ENCODE data around the gene RXRG.

DNA sequence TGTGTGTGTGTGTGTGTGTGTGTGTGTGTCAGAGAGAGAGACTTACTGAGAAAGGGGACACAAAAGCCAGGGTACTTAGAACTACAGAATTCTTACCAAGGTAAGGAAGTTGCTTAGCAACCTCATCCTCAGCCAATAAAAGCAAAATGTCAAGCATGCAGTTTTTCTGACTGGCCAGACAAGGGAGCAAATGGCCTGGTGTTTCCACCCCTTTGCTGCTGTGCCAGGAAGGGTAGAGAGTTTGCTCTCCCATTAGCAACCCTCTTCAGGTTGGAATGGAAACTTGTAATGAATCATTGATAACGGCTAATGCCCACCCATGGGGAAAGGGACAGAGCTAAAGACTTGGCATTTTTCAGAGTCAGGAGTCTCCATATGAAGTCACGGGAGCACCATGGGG, 10.6 kb downstream of the RXRG start:
- TF ChIP-seq NR3C1 (CRISPR knock-in tag; conservative IDR thresholded peaks at IDR 0.05; ENCODE audit: low read depth) (no peak), MXD4 (CRISPR knock-in tag; IDR thresholded peaks at IDR 0.05; ENCODE audit: borderline replicate concordance) (no peak), NFATC4 (CRISPR knock-in tag; IDR thresholded peaks at IDR 0.05) (no peak)
- TF ChIP-seq, protein P1, sequence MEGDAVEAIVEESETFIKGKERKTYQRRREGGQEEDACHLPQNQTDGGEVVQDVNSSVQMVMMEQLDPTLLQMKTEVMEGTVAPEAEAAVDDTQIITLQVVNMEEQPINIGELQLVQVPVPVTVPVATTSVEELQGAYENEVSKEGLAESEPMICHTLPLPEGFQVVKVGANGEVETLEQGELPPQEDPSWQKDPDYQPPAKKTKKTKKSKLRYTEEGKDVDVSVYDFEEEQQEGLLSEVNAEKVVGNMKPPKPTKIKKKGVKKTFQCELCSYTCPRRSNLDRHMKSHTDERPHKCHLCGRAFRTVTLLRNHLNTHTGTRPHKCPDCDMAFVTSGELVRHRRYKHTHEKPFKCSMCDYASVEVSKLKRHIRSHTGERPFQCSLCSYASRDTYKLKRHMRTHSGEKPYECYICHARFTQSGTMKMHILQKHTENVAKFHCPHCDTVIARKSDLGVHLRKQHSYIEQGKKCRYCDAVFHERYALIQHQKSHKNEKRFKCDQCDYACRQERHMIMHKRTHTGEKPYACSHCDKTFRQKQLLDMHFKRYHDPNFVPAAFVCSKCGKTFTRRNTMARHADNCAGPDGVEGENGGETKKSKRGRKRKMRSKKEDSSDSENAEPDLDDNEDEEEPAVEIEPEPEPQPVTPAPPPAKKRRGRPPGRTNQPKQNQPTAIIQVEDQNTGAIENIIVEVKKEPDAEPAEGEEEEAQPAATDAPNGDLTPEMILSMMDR (IDR thresholded peaks at IDR 0.05), result no peak

Measured in WTC11 (cell line).